OCI-LY3 (cell line): ENCODE data around the gene NCAPG.

ENCODE experiments used
- H2AFZ ChIP-seq: fragments of 200-600, 300-600 bp; shearing (Covaris generic); 2 replicates; pipeline ENCODE4 v1.6.0; 2014; ENCODE audit warnings: antibody characterized with exemption, low read depth, low read length
- H3K27ac ChIP-seq: fragments of 200-600, 300-600 bp; sonication (generic); 2 replicates; pipeline ENCODE4 v1.5.1; 2014; ENCODE audit warnings: mild to moderate bottlenecking, low read length, moderate library complexity, mixed read lengths
- H3K27me3 ChIP-seq: fragments of 200-600, 300-600 bp; sonication (generic); 2 replicates; pipeline ENCODE4 v1.6.1; 2014; ENCODE audit warnings: low read depth, low read length, mixed read lengths
- H3K36me3 ChIP-seq: fragments of 200-600, 300-600 bp; sonication (generic); replicated peaks from 2 replicates; pipeline ENCODE3; 2014; ENCODE audit warnings: low read depth, low read length, mixed read lengths
- H3K4me1 ChIP-seq: fragments of 300-600, 200-600 bp; sonication (generic); 2 replicates; pipeline ENCODE4 v1.6.1; 2014; ENCODE audit warnings: low read length, mixed read lengths
- H3K4me2 ChIP-seq: fragments of 200-600, 300-600 bp; sonication (generic); 2 replicates; pipeline ENCODE4 v1.6.1; 2014; ENCODE audit warnings: low read length, mixed read lengths
- H3K4me3 ChIP-seq: fragments of 300-600, 200-600 bp; sonication (generic); 2 replicates; pipeline ENCODE4 v1.5.1; 2014; ENCODE audit warnings: antibody characterized with exemption, mild to moderate bottlenecking, low read length, moderate library complexity
- H3K79me2 ChIP-seq: fragments of 300-600, 200-600 bp; shearing (Covaris generic); 2 replicates; pipeline ENCODE4 v1.6.1; 2014; ENCODE audit warnings: mild to moderate bottlenecking, low read length, mixed read lengths
- H3K9ac ChIP-seq: fragments of 300-600, 200-600 bp; shearing (Covaris generic); 2 replicates; pipeline ENCODE4 v1.6.0; 2014; ENCODE audit warnings: mild to moderate bottlenecking, low read length, moderate library complexity
- H3K9me3 ChIP-seq: fragments of 200-600, 300-600 bp; shearing (Covaris generic); 2 replicates; pipeline ENCODE4 v1.6.1; 2014; ENCODE audit warnings: low read length, mixed read lengths; ENCODE audit not compliant: insufficient read depth
- H4K20me1 ChIP-seq: fragments of 200-600, 300-600 bp; sonication (generic); 2 replicates; pipeline ENCODE4 v1.6.1; 2016; ENCODE audit warnings: low read length, mixed read lengths; ENCODE audit not compliant: insufficient read depth
- CTCF ChIP-seq: fragments of 200-600, 300-600 bp; sonication (generic); IDR thresholded peaks from 2 replicates; pipeline ENCODE4 v1.5.1; 2014; ENCODE audit warnings: antibody characterized with exemption, low read length, low read depth
- EZH2phosphoT487 ChIP-seq: fragments of 200-600 bp; shearing (Covaris generic); IDR thresholded peaks from 2 replicates; pipeline ENCODE4 v1.6.1; 2018; ENCODE audit warnings: antibody characterized with exemption, mixed run types, low read depth

Gene NCAPG

GRCh38 chr4:17786567-17786966, 24.2 kb upstream of the NCAPG start:
- peaks cover 6% of the 10 kb centered on the region for H3K36me3 ChIP-seq
- H3K4me1 ChIP-seq, result no peaks in the 10 kb centered on the region
- no peaks in the 10 kb centered on the region for H3K9me3 ChIP-seq
- no peaks in the 10 kb centered on the region for H3K27me3 ChIP-seq
- H3K79me2 ChIP-seq, result no peaks in the 10 kb centered on the region
- TF ChIP-seq EZH2phosphoT487 (no peak), CTCF (no peak)
- no peak overlapping the region for H2AFZ ChIP-seq
- H3K4me3 ChIP-seq, result no peak overlapping the region
- H3K4me2 ChIP-seq, result no peak overlapping the region
- H3K27ac ChIP-seq, result no peak overlapping the region
- H4K20me1 ChIP-seq, result no peaks in the 10 kb centered on the region
- H3K9ac ChIP-seq, result no peak overlapping the region

- Histone ChIP-seq H3K4me2 (no peak overlapping the region), H3K27me3 (no peaks in the 10 kb centered on the region), H3K27ac (no peak overlapping the region), H3K4me3 (no peak overlapping the region), H2AFZ (no peak overlapping the region), H3K9ac (no peak overlapping the region), H3K9me3 (no peaks in the 10 kb centered on the region), H3K4me1 (no peaks in the 10 kb centered on the region), H4K20me1 (no peaks in the 10 kb centered on the region), H3K79me2 (no peaks in the 10 kb centered on the region), H3K36me3 (peaks cover 9% of the 10 kb centered on the region)
- TF ChIP-seq EZH2phosphoT487 (no peak), CTCF (no peak)
Observed at GRCh38 chr4:17787315-17787714, 23.5 kb upstream of the NCAPG start.

GRCh38 chr4:17788956-17789355, 21.8 kb upstream of the NCAPG start:
- no peak overlapping the region for H2AFZ ChIP-seq
- no peak overlapping the region for H3K4me3 ChIP-seq
- no peak overlapping the region for H3K4me2 ChIP-seq
- H3K36me3 ChIP-seq, result peaks cover 13% of the 10 kb centered on the region
- H3K9me3 ChIP-seq, result no peaks in the 10 kb centered on the region
- H3K9ac ChIP-seq, result no peak overlapping the region
- no peak overlapping the region for H3K27ac ChIP-seq
- H3K4me1 ChIP-seq, result no peaks in the 10 kb centered on the region
- H4K20me1 ChIP-seq, result no peaks in the 10 kb centered on the region
- H3K79me2 ChIP-seq, result no peaks in the 10 kb centered on the region
- H3K27me3 ChIP-seq, result no peaks in the 10 kb centered on the region
- no peak for TF ChIP-seq CTCF
- TF ChIP-seq EZH2phosphoT487, result no peak

GRCh38 chr4:17794730-17795129, 16.0 kb upstream of the NCAPG start:
- no peaks in the 10 kb centered on the region for H3K27me3 ChIP-seq
- peaks cover 4% of the 10 kb centered on the region; the same call in 1 of the 2 replicates for H3K4me1 ChIP-seq
- H3K9me3 ChIP-seq, result no peaks in the 10 kb centered on the region
- no peak overlapping the region for H3K4me3 ChIP-seq
- H3K4me2 ChIP-seq, result no peak overlapping the region
- H3K79me2 ChIP-seq, result no peaks in the 10 kb centered on the region
- no peak overlapping the region for H3K27ac ChIP-seq
- peaks cover 28% of the 10 kb centered on the region for H3K36me3 ChIP-seq
- no peak overlapping the region for H2AFZ ChIP-seq
- TF ChIP-seq CTCF (no peak), EZH2phosphoT487 (no peak)
- no peak overlapping the region for H3K9ac ChIP-seq
- H4K20me1 ChIP-seq, result no peaks in the 10 kb centered on the region
